ENCODE measurements around the gene RPL36A. TPM values are rescaled to one million over a fixed set of nuclear protein-coding genes. Genes with fewer than 3 reads are reported as not detected.

RPL36A gene
- polyA plus RNA-seq, 1 of the 3 experiments (the other 2 are of a cell fraction): 3,417 TPM

DNA sequence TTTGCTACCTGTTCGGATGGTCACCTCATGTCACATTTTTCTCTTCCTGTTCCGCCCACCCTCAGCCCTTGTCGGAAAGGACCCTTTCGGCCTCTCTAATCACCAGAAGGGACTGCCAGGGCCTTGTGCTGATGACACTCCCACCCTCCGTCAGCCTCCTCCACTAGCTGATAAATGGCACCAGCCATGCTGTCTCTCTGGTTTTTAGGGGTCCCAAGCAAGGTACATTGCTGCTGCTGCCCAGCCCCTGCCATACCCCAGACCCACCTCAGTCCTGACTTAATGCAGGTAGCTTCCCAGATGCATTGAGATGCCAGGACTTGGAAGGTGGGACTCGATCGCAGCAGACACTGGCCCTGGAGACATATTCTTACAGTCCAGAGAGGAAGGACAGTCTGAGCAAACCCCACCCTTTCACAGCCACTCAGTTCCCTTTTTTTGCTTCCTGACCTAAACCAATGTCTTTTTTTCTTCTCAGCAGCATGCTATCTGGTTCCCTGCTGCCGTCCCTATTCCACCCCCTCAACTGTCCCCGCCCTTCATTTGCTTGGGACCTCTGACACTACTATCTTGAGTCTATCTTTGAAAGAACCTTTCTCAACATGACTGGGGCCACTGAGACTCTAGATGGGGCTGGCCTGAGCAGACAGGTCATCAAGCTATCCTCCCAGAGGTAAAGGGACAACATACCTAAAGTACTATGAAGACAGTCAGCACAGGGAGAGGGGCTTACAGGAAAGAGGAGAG, 4.8 kb upstream of the RPL36A start, which contains the start of gene BTK:
BTK (minus strand) TSS at position 397 of the 747 bp plus-strand sequence. CDS start 10,907 bp downstream, outside the sequence.
- H3K9me2 ChIP-seq: no peaks in the 10 kb centered on the region
- H4K20me1 ChIP-seq (ENCODE audit: insufficient read depth): no peaks in the 10 kb centered on the region
- DNase-seq: no peak
- H3K79me2 ChIP-seq (ENCODE audit: insufficient read depth): peaks cover 1% of the 10 kb centered on the region; the same call in 1 of the 2 replicates
- H3K9ac ChIP-seq: no peak within 1 kb of the TSS
- H3K4me1 ChIP-seq (ENCODE audit: control insufficient read depth in 1 of 2, insufficient read depth in 2 of 2, low read depth in 1 of 2, low read length in 1 of 2): peaks cover 0 to 4% of the 10 kb centered on the region in 2 experiments; a peak in 1 of 4 replicates
- no peaks in the 10 kb centered on the region for H3K36me3 ChIP-seq (replicated peaks in 1 of 2; ENCODE audit: control insufficient read depth in 1 of 2, insufficient read depth in 2 of 2, low read length in 1 of 2)
- H3K4me2 ChIP-seq: no peak within 1 kb of the TSS
- no peak within 1 kb of the TSS for H2AFZ ChIP-seq (ENCODE audit: low read depth)
- no peaks in the 10 kb centered on the region for H3K9me3 ChIP-seq
- WGBS (ENCODE audit: low lambda C conversion rate): 49% methylated on average over 9 of the region's 9 CpGs
- TF ChIP-seq, protein P1, sequence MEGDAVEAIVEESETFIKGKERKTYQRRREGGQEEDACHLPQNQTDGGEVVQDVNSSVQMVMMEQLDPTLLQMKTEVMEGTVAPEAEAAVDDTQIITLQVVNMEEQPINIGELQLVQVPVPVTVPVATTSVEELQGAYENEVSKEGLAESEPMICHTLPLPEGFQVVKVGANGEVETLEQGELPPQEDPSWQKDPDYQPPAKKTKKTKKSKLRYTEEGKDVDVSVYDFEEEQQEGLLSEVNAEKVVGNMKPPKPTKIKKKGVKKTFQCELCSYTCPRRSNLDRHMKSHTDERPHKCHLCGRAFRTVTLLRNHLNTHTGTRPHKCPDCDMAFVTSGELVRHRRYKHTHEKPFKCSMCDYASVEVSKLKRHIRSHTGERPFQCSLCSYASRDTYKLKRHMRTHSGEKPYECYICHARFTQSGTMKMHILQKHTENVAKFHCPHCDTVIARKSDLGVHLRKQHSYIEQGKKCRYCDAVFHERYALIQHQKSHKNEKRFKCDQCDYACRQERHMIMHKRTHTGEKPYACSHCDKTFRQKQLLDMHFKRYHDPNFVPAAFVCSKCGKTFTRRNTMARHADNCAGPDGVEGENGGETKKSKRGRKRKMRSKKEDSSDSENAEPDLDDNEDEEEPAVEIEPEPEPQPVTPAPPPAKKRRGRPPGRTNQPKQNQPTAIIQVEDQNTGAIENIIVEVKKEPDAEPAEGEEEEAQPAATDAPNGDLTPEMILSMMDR (IDR thresholded peaks at IDR 0.05): no peak
- TF ChIP-seq GABPA (IDR thresholded peaks at IDR 0.05; ENCODE audit: low read depth) (no peak), SMC3 (IDR thresholded peaks at IDR 0.05; ENCODE audit: low read depth, low read length) (no peak), SIN3A (IDR thresholded peaks at IDR 0.05; ENCODE audit: borderline replicate concordance, low read depth, low read length) (no peak), RCOR1 (IDR thresholded peaks at IDR 0.05; ENCODE audit: low read length) (no peak), RAD21 (IDR thresholded peaks at IDR 0.05; ENCODE audit: low read length) (no peak)
- TF ChIP-seq, protein P2, sequence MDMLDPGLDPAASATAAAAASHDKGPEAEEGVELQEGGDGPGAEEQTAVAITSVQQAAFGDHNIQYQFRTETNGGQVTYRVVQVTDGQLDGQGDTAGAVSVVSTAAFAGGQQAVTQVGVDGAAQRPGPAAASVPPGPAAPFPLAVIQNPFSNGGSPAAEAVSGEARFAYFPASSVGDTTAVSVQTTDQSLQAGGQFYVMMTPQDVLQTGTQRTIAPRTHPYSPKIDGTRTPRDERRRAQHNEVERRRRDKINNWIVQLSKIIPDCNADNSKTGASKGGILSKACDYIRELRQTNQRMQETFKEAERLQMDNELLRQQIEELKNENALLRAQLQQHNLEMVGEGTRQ (IDR thresholded peaks at IDR 0.05; ENCODE audit: borderline replicate concordance, low read depth, low read length): no peak
- no peak within 1 kb of the TSS for H3K27ac ChIP-seq (ENCODE audit: low read depth in 2 of 2, low read length in 1 of 2)
- ChIA-PET POLR2A (no interaction called here), CTCF (no interaction called here)
- H3K27me3 ChIP-seq (ENCODE audit: insufficient read depth): peaks cover 9% of the 10 kb centered on the region; the same call in 1 of the 2 replicates
- H3K4me3 ChIP-seq (ENCODE audit: low read depth in 2 of 2, low read length in 1 of 2): no peak within 1 kb of the TSS
- no peaks in the 10 kb centered on the region for H3F3A ChIP-seq (replicated peaks; ENCODE audit: insufficient read depth)

DNA sequence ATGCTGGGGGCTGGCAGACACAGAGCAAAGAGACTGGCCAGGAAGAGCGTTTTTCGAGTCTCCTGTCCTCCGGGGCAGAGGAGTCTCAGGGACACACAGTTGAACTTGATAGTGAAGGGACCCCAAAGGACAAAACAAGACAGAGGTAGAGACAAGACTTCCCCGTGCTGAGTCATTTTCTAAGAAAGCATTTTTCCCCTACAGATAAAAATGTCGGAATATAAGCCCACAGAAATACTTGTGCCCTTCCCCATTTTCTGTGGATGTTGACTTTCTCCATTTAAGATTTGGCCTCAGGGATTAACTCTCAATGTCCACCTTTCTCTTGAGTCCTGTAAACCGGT, 4.3 kb upstream of the RPL36A start:
- H4K20me1 ChIP-seq (ENCODE audit: insufficient read depth): no peaks in the 10 kb centered on the region
- no peaks in the 10 kb centered on the region for H3K9me2 ChIP-seq
- no peaks in the 10 kb centered on the region for H3F3A ChIP-seq (replicated peaks; ENCODE audit: insufficient read depth)
- no peak overlapping the region for H3K4me3 ChIP-seq (ENCODE audit: low read depth in 2 of 2, low read length in 1 of 2)
- H3K4me2 ChIP-seq: no peak overlapping the region
- no peaks in the 10 kb centered on the region for H3K9me3 ChIP-seq
- POLR2A ChIA-PET: no interaction called here
- H2AFZ ChIP-seq (ENCODE audit: low read depth): no peak overlapping the region
- H3K79me2 ChIP-seq (ENCODE audit: insufficient read depth): peaks cover 7% of the 10 kb centered on the region; the same call in 1 of the 2 replicates
- no peak overlapping the region for H3K9ac ChIP-seq
- H3K27me3 ChIP-seq (ENCODE audit: insufficient read depth): peaks cover 9% of the 10 kb centered on the region; the same call in 1 of the 2 replicates
- peaks cover 0 to 4% of the 10 kb centered on the region in 2 experiments; a peak in 1 of 4 replicates for H3K4me1 ChIP-seq (ENCODE audit: control insufficient read depth in 1 of 2, insufficient read depth in 2 of 2, low read depth in 1 of 2, low read length in 1 of 2)
- CTCF ChIA-PET: no interaction called here
- peaks cover 0 to under 1% of the 10 kb centered on the region in 2 experiments for H3K36me3 ChIP-seq (replicated peaks in 1 of 2; ENCODE audit: control insufficient read depth in 1 of 2, insufficient read depth in 2 of 2, low read length in 1 of 2)
- H3K27ac ChIP-seq (ENCODE audit: low read depth in 2 of 2, low read length in 1 of 2): no peak overlapping the region
- DNase-seq: no peak
- WGBS (ENCODE audit: low lambda C conversion rate): 34% methylated on average over 6 of the region's 6 CpGs
- no peak for TF ChIP-seq TAF1 (IDR thresholded peaks at IDR 0.05; ENCODE audit: borderline replicate concordance, low read depth, low read length)
- no peak for TF ChIP-seq EZH2phosphoT487 (IDR thresholded peaks at IDR 0.05; ENCODE audit: borderline replicate concordance, low read depth)
- TF ChIP-seq MEF2A (IDR thresholded peaks at IDR 0.05; ENCODE audit: borderline replicate concordance, low read depth): no peak
- no peak for TF ChIP-seq SIN3A (IDR thresholded peaks at IDR 0.05; ENCODE audit: borderline replicate concordance, low read depth, low read length)
- TF ChIP-seq, protein P3, sequence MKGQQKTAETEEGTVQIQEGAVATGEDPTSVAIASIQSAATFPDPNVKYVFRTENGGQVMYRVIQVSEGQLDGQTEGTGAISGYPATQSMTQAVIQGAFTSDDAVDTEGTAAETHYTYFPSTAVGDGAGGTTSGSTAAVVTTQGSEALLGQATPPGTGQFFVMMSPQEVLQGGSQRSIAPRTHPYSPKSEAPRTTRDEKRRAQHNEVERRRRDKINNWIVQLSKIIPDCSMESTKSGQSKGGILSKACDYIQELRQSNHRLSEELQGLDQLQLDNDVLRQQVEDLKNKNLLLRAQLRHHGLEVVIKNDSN (IDR thresholded peaks at IDR 0.05; ENCODE audit: borderline replicate concordance, low read depth): no peak
- no peak for TF ChIP-seq RFX5 (IDR thresholded peaks at IDR 0.05; ENCODE audit: low read length)
- TF ChIP-seq, protein P1 (IDR thresholded peaks at IDR 0.05): no peak
- no peak for TF ChIP-seq NRF1 (IDR thresholded peaks at IDR 0.05; ENCODE audit: low read depth, low read length)
- TF ChIP-seq, protein P4, sequence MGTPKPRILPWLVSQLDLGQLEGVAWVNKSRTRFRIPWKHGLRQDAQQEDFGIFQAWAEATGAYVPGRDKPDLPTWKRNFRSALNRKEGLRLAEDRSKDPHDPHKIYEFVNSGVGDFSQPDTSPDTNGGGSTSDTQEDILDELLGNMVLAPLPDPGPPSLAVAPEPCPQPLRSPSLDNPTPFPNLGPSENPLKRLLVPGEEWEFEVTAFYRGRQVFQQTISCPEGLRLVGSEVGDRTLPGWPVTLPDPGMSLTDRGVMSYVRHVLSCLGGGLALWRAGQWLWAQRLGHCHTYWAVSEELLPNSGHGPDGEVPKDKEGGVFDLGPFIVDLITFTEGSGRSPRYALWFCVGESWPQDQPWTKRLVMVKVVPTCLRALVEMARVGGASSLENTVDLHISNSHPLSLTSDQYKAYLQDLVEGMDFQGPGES (IDR thresholded peaks at IDR 0.05; ENCODE audit: low read depth, low read length): no peak
- TF ChIP-seq, protein P5, sequence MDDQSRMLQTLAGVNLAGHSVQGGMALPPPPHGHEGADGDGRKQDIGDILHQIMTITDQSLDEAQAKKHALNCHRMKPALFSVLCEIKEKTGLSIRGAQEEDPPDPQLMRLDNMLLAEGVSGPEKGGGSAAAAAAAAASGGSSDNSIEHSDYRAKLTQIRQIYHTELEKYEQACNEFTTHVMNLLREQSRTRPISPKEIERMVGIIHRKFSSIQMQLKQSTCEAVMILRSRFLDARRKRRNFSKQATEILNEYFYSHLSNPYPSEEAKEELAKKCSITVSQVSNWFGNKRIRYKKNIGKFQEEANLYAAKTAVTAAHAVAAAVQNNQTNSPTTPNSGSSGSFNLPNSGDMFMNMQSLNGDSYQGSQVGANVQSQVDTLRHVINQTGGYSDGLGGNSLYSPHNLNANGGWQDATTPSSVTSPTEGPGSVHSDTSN (IDR thresholded peaks at IDR 0.05): no peak
- no peak for TF ChIP-seq TCF12 (IDR thresholded peaks at IDR 0.05)
- TF ChIP-seq POLR2AphosphoS5 (IDR thresholded peaks at IDR 0.05; ENCODE audit: low read depth, low read length): no peak
- TF ChIP-seq SMC3 (IDR thresholded peaks at IDR 0.05; ENCODE audit: low read depth, low read length): no peak
- no peak for TF ChIP-seq ELF1 (IDR thresholded peaks at IDR 0.05)
- no peak for TF ChIP-seq JUND (IDR thresholded peaks at IDR 0.05)

Measured in SK-N-SH (cell line).